H9 (cell line): ENCODE results near the gene SCP2. TPM values are rescaled to one million over a fixed set of nuclear protein-coding genes. Genes with fewer than 3 reads are reported as not detected.

Source experiments
- DNase-seq: peaks from one replicate; pipeline ENCODE4 v3.0.0-alpha.2; 2017
- H2AFZ ChIP-seq: one replicate; pipeline ENCODE4 v1.6.1; 2013; ENCODE audit warnings: mild to moderate bottlenecking, low read length, control low read depth, moderate library complexity
- H2AK5ac ChIP-seq: 2 replicates; pipeline ENCODE4 v1.6.1; 2013; ENCODE audit warnings: low read length, control low read depth, mixed read lengths; ENCODE audit not compliant: insufficient read length
- H2BK120ac ChIP-seq: one replicate; pipeline ENCODE4 v1.6.1; 2013; ENCODE audit warnings: low read depth, mild to moderate bottlenecking, low read length, control low read depth, inconsistent platforms; ENCODE audit not compliant: poor library complexity, severe bottlenecking
- H2BK12ac ChIP-seq: 2 replicates; pipeline ENCODE4 v1.6.1; 2013; ENCODE audit warnings: low read length, control low read depth, mixed read lengths, low read depth; ENCODE audit not compliant: insufficient read length
- H2BK15ac ChIP-seq: 2 replicates; pipeline ENCODE4 v1.6.1; 2013; ENCODE audit warnings: low read depth, low read length, control low read depth
- H2BK20ac ChIP-seq: one replicate; pipeline ENCODE4 v1.6.1; 2013; ENCODE audit warnings: low read depth, mild to moderate bottlenecking, low read length, control low read depth, inconsistent platforms; ENCODE audit not compliant: poor library complexity, severe bottlenecking
- H2BK5ac ChIP-seq: 2 replicates; pipeline ENCODE4 v1.6.1; 2013; ENCODE audit warnings: low read length, control low read depth, mixed read lengths; ENCODE audit not compliant: insufficient read length
- H3K14ac ChIP-seq: 2 replicates; pipeline ENCODE4 v1.6.1; 2013; ENCODE audit warnings: low read length, control low read depth; ENCODE audit not compliant: insufficient read depth
- H3K18ac ChIP-seq: 2 replicates; pipeline ENCODE4 v1.6.1; 2013; ENCODE audit warnings: low read depth, mild to moderate bottlenecking, mixed read lengths, low read length, control low read depth; ENCODE audit not compliant: insufficient read length
- H3K23ac ChIP-seq: 2 replicates; pipeline ENCODE4 v1.6.1; 2013; ENCODE audit warnings: low read length, control low read depth, mixed read lengths, low read depth; ENCODE audit not compliant: insufficient read length
- H3K23me2 ChIP-seq: 2 replicates; pipeline ENCODE4 v1.6.1; 2013; ENCODE audit warnings: low read depth, mild to moderate bottlenecking, mixed read lengths, low read length, control low read depth; ENCODE audit not compliant: insufficient read length, poor library complexity, severe bottlenecking
- H3K27ac ChIP-seq: 2 replicates; pipeline ENCODE4 v1.5.1; 2013; ENCODE audit warnings: low read length, control low read depth, mixed read lengths, low read depth; ENCODE audit not compliant: insufficient read length
- H3K27me3 ChIP-seq: 2 replicates; pipeline ENCODE4 v1.6.1; 2013; ENCODE audit warnings: low read length, control low read depth, inconsistent platforms; ENCODE audit not compliant: insufficient read depth
- H3K4ac ChIP-seq: 2 replicates; pipeline ENCODE4 v1.6.1; 2013; ENCODE audit warnings: low read depth, mild to moderate bottlenecking, control low read depth, inconsistent platforms, low read length, moderate library complexity
- H3K4me1 ChIP-seq: 2 replicates; pipeline ENCODE4 v1.6.1; 2013; ENCODE audit warnings: low read length, control low read depth, inconsistent platforms; ENCODE audit not compliant: insufficient read depth
- H3K4me2 ChIP-seq: 2 replicates; pipeline ENCODE4 v1.6.1; 2013; ENCODE audit warnings: low read length, control low read depth, mixed read lengths; ENCODE audit not compliant: insufficient read length, insufficient read depth
- H3K56ac ChIP-seq: 2 replicates; pipeline ENCODE4 v1.6.1; 2013; ENCODE audit warnings: low read depth, mild to moderate bottlenecking, mixed read lengths, low read length, control low read depth; ENCODE audit not compliant: insufficient read length
- H3K79me1 ChIP-seq: 2 replicates; pipeline ENCODE4 v1.6.1; 2013; ENCODE audit warnings: low read depth, mild to moderate bottlenecking, moderate library complexity, low read length, control low read depth, inconsistent platforms; ENCODE audit not compliant: insufficient read depth, poor library complexity, severe bottlenecking
- H3K79me2 ChIP-seq: 2 replicates; pipeline ENCODE4 v1.6.1; 2013; ENCODE audit warnings: low read length, control low read depth, inconsistent platforms; ENCODE audit not compliant: insufficient read depth
- H3K9ac ChIP-seq: 2 replicates; pipeline ENCODE4 v1.6.1; 2013; ENCODE audit warnings: low read length, control low read depth, mixed read lengths; ENCODE audit not compliant: insufficient read length; ENCODE audit errors: extremely low read depth
- H3K9me3 ChIP-seq: one replicate; pipeline ENCODE4 v1.6.1; 2013; ENCODE audit warnings: low read depth, low read length, inconsistent platforms; ENCODE audit not compliant: control insufficient read depth
- H3T11ph ChIP-seq: one replicate; pipeline ENCODE4 v1.6.1; 2013; ENCODE audit warnings: mild to moderate bottlenecking, low read length, control low read depth, inconsistent platforms
- H4K20me1 ChIP-seq: one replicate; pipeline ENCODE4 v1.6.1; 2013; ENCODE audit not compliant: control insufficient read depth, insufficient read length, insufficient read depth
- H4K5ac ChIP-seq: 2 replicates; pipeline ENCODE4 v1.6.1; 2013; ENCODE audit warnings: low read depth, mild to moderate bottlenecking, mixed read lengths, low read length, control low read depth; ENCODE audit not compliant: insufficient read length
- H4K8ac ChIP-seq: replicated peaks from 2 replicates; pipeline ENCODE4 v1.6.1; 2013; ENCODE audit warnings: low read length, control low read depth, mixed read lengths, low read depth; ENCODE audit not compliant: insufficient read length
- H4K91ac ChIP-seq: 2 replicates; pipeline ENCODE4 v1.6.1; 2013; ENCODE audit warnings: low read depth, mild to moderate bottlenecking, moderate library complexity, mixed read lengths, low read length, control low read depth; ENCODE audit not compliant: insufficient read length
- H3K27ac Mint-ChIP-seq, 3 experiments: 2 replicates in 2 of 3; 3 replicates in 1 of 3; pipeline ENCODE4 v1.8.0; 2020 to 2021; ENCODE audit warnings: mixed read lengths in 3 of 3, mild to moderate bottlenecking in 1 of 3, moderate library complexity in 1 of 3
- H3K27me3 Mint-ChIP-seq: 2 replicates; pipeline ENCODE4 v1.8.0; 2021; ENCODE audit warnings: low read depth, mild to moderate bottlenecking, moderate library complexity, mixed read lengths
- H3K36me3 Mint-ChIP-seq, 3 experiments: 2 replicates in 2 of 3; 3 replicates in 1 of 3; pipeline ENCODE4 v1.8.0; 2020 to 2021; ENCODE audit warnings: low read depth in 3 of 3, mixed read lengths in 3 of 3; ENCODE audit not compliant: insufficient read depth in 1 of 3
- H3K4me1 Mint-ChIP-seq, 2 experiments: 2 replicates each; pipeline ENCODE4 v1.8.0; 2020; ENCODE audit warnings: mixed read lengths in 2 of 2
- H3K4me3 Mint-ChIP-seq, 2 experiments: 2 replicates in 1 of 2; 3 replicates in 1 of 2; pipeline ENCODE4 v1.8.0; 2020 to 2021; ENCODE audit warnings: mild to moderate bottlenecking in 2 of 2, mixed read lengths in 2 of 2, moderate library complexity in 1 of 2
- H3K9me3 Mint-ChIP-seq, 2 experiments: 2 replicates in 1 of 2; 3 replicates in 1 of 2; pipeline ENCODE4 v1.8.0; 2020; ENCODE audit warnings: mild to moderate bottlenecking in 2 of 2, mixed read lengths in 2 of 2, moderate library complexity in 1 of 2
- CTCF ChIP-seq: fragments of 200-600 bp; sonication (generic); conservative IDR thresholded peaks from 3 replicates; pipeline ENCODE4 v1.8.0; 2021; ENCODE audit warnings: antibody characterized with exemption, mild to moderate bottlenecking
- WGBS: extraction: QIAGEN DNeasy Blood & Tissue Kit; methylation state at CpG from one replicate; pipeline ENCODE4 v1.1.7; 2013; ENCODE audit warnings: missing lambda C conversion rate, low lambda C conversion rate, mixed read lengths; ENCODE audit not compliant: insufficient read length; ENCODE audit errors: extremely low coverage; 5-methylcytosine and 5-hydroxymethylcytosine counted together
- total RNA-seq: library from RNA; stranded (reverse); gene quantifications from 2 replicates; pipeline ENCODE4 v1.2.1, GENCODE V29; 2021

The SCP2 gene
- total RNA-seq, 1 experiment from 2014 or later: 48.8 TPM

GRCh38 chr1:52880206-52880605 lies 46.9 kb upstream of the SCP2 start:
- Histone ChIP-seq H2AFZ (no peak overlapping the region), H3K23me2 (no peaks in the 10 kb centered on the region), H3K4me2 (no peak overlapping the region), H4K5ac (no peak overlapping the region), H2BK12ac (no peak overlapping the region), H3K4ac (no peak overlapping the region), H3K27me3 (no peaks in the 10 kb centered on the region), H2BK20ac (no peak overlapping the region), H3K56ac (no peak overlapping the region), H3K9ac (no peak overlapping the region), H3K18ac (no peak overlapping the region), H4K20me1 (no peaks in the 10 kb centered on the region), H2BK120ac (no peak overlapping the region), H3K14ac (no peak overlapping the region), H3K79me1 (no peaks in the 10 kb centered on the region), H4K91ac (no peak overlapping the region), H2AK5ac (no peak overlapping the region), H4K8ac (no peak overlapping the region), H3K23ac (no peak overlapping the region), H2BK15ac (no peak overlapping the region), H3K9me3 (no peaks in the 10 kb centered on the region), H3T11ph (no peak overlapping the region), H3K4me1 (no peaks in the 10 kb centered on the region; the same call in 1 of the 2 replicates), H3K79me2 (no peaks in the 10 kb centered on the region), H2BK5ac (no peak overlapping the region), H3K27ac (no peak overlapping the region)
- WGBS: no CpG with 5 or more reads among the region's 2 CpGs
- Mint-ChIP-seq H3K27ac (no peak overlapping the region), H3K36me3 (no peaks in the 10 kb centered on the region; a peak in 1 of 7 replicates), H3K4me3 (no peak overlapping the region), H3K9me3 (no peaks in the 10 kb centered on the region), H3K4me1 (peaks cover 2 to 3% of the 10 kb centered on the region in 2 experiments), H3K27me3 (no peaks in the 10 kb centered on the region)
- no peak for DNase-seq
- no peak for TF ChIP-seq CTCF
